ENCODE results near the gene CCDC91. TPM values are rescaled to one million over a fixed set of nuclear protein-coding genes. Genes with fewer than 3 reads are reported as not detected.

CCDC91 gene
- total RNA-seq, 3 donors from 2014 or later, result 25.0 to 42.5 (median 27.8) TPM

- Histone ChIP-seq H3K36me3 (ENCODE audit: low read depth) (no peaks in the 10 kb centered on the region), H3K9me3 (peaks cover 11% of the 10 kb centered on the region), H3K4me3 (no peak overlapping the region), H3K4me1 (ENCODE audit: low read depth) (no peaks in the 10 kb centered on the region)
- intact Hi-C loops (cut with DNase I, micrococcal nuclease), result no loop called here
- no peak for ATAC-seq
- no peak for TF ChIP-seq CTCF (IDR thresholded peaks at IDR 0.05)
- DNase-seq, result no peak
Measured at GRCh38 chr12:28269851-28270250, 79.6 kb downstream of the CCDC91 start.

GRCh38 chr12:28278499-28278898 lies 88.2 kb downstream of the CCDC91 start:
- intact Hi-C loops (cut with DNase I, micrococcal nuclease), result no loop called here
- no peak for TF ChIP-seq CTCF (IDR thresholded peaks at IDR 0.05)
- peaks cover 4% of the 10 kb centered on the region for H3K36me3 ChIP-seq (ENCODE audit: low read depth)
- no peak overlapping the region for H3K4me3 ChIP-seq
- no peak for DNase-seq
- no peaks in the 10 kb centered on the region for H3K4me1 ChIP-seq (ENCODE audit: low read depth)
- peaks cover 7% of the 10 kb centered on the region for H3K9me3 ChIP-seq
- no peak for ATAC-seq

- H3K36me3 ChIP-seq (ENCODE audit: low read depth), result peaks cover 4% of the 10 kb centered on the region
- H3K4me3 ChIP-seq, result no peak overlapping the region
- H3K4me1 ChIP-seq (ENCODE audit: low read depth), result no peaks in the 10 kb centered on the region
- ATAC-seq (no peak), DNase-seq (no peak)
- intact Hi-C loops (cut with DNase I, micrococcal nuclease), result no loop called here
- peaks cover 7% of the 10 kb centered on the region for H3K9me3 ChIP-seq
- TF ChIP-seq CTCF (IDR thresholded peaks at IDR 0.05), result no peak
Measured at GRCh38 chr12:28278960-28279359, 88.7 kb downstream of the CCDC91 start.

- intact Hi-C loops (cut with DNase I, micrococcal nuclease), result no loop called here
- Histone ChIP-seq H3K36me3 (ENCODE audit: low read depth) (peaks cover 4% of the 10 kb centered on the region), H3K4me3 (no peak overlapping the region), H3K4me1 (ENCODE audit: low read depth) (no peaks in the 10 kb centered on the region), H3K9me3 (peaks cover 41% of the 10 kb centered on the region)
- DNase-seq (no peak), ATAC-seq (no peak)
- TF ChIP-seq CTCF (IDR thresholded peaks at IDR 0.05), result no peak
Measured at GRCh38 chr12:28286352-28286751, 96.1 kb downstream of the CCDC91 start.

GRCh38 chr12:28290262-28290661 lies 100.0 kb downstream of the CCDC91 start:
- H3K36me3 ChIP-seq (ENCODE audit: low read depth), result no peaks in the 10 kb centered on the region
- no peak overlapping the region for H3K4me3 ChIP-seq
- ATAC-seq, result no peak
- H3K9me3 ChIP-seq, result peaks cover 35% of the 10 kb centered on the region
- no peaks in the 10 kb centered on the region for H3K4me1 ChIP-seq (ENCODE audit: low read depth)
- TF ChIP-seq CTCF (IDR thresholded peaks at IDR 0.05), result no peak
- intact Hi-C loops (cut with DNase I, micrococcal nuclease), result no loop called here
- DNase-seq, result no peak

- Histone ChIP-seq H3K9me3 (peaks cover 32% of the 10 kb centered on the region), H3K4me1 (ENCODE audit: low read depth) (no peaks in the 10 kb centered on the region), H3K4me3 (no peak overlapping the region), H3K36me3 (ENCODE audit: low read depth) (no peaks in the 10 kb centered on the region)
- intact Hi-C loops (cut with DNase I, micrococcal nuclease), result no loop called here
- no peak for TF ChIP-seq CTCF (IDR thresholded peaks at IDR 0.05)
- DNase-seq (no peak), ATAC-seq (no peak)
Measured at GRCh38 chr12:28292699-28293098, 102.4 kb downstream of the CCDC91 start.

Data from mucosa of descending colon (tissue), 3 donors.